HEK293 (cell line): ENCODE data around the gene HMCN1.

Experiments used
- CTCF ChIA-PET: fragments of 350-600 bp; formaldehyde crosslinking; extraction: SDS; loops from one replicate; lab custom pipeline; 2021; ENCODE audit warnings: antibody characterized with exemption; lab: Yijun Ruan, JAX
- POLR2A ChIA-PET: fragments of 300-600 bp; formaldehyde crosslinking; extraction: SDS; loops from one replicate; lab custom pipeline; 2020; ENCODE audit warnings: antibody characterized with exemption, inconsistent platforms; lab: Yijun Ruan, JAX
- H3K27ac ChIP-seq: fragments of 200-500 bp; sonication (Bioruptor generic); 2 replicates; pipeline ENCODE4 v1.5.1; 2014; ENCODE audit warnings: low read depth, low read length, control low read depth, inconsistent platforms; ENCODE audit errors: extremely low read depth
- H3K36me3 ChIP-seq, 2 experiments: fragments of 200-500 bp in 1 of 2; sonication (Bioruptor generic) in 1 of 2; 1 replicate in 1 of 2; 2 replicates in 1 of 2; pipeline ENCODE4 v1.5.1; 2014 to 2017; ENCODE audit warnings: inconsistent platforms in 2 of 2, low read length in 2 of 2; ENCODE audit not compliant: control insufficient read depth in 2 of 2, insufficient read depth in 1 of 2
- H3K4me1 ChIP-seq: fragments of 200-500 bp; sonication (Bioruptor generic); 2 replicates; pipeline ENCODE4 v1.5.1; 2014; ENCODE audit warnings: mild to moderate bottlenecking, low read length, inconsistent platforms; ENCODE audit not compliant: control insufficient read depth, insufficient read depth
- H3K4me3 ChIP-seq: 2 replicates; pipeline ENCODE4 v1.5.1; 2011; ENCODE audit warnings: low read depth, mild to moderate bottlenecking, control low read depth, low read length, moderate library complexity
- H3K9me3 ChIP-seq: fragments of 200-500 bp; sonication (Bioruptor generic); 2 replicates; pipeline ENCODE4 v1.5.1; 2014; ENCODE audit warnings: low read depth, low read length, inconsistent platforms; ENCODE audit not compliant: control insufficient read depth, insufficient read depth
- RBAK ChIP-seq: fragments of 450-650 bp; formaldehyde crosslinking; IDR thresholded peaks from 2 replicates; pipeline ENCODE4 v1.5.1; 2016; ENCODE audit warnings: missing biosample characterization, missing genetic modification characterization
- ZNF146 ChIP-seq: fragments of 450-650 bp; formaldehyde crosslinking; IDR thresholded peaks from 2 replicates; pipeline ENCODE4 v1.5.1; 2016; ENCODE audit warnings: missing biosample characterization, missing genetic modification characterization
- ZNF292 ChIP-seq: fragments of 450-650 bp; formaldehyde crosslinking; IDR thresholded peaks from 2 replicates; pipeline ENCODE4 v1.5.1; 2016; ENCODE audit warnings: low read depth, missing biosample characterization, missing genetic modification characterization, borderline replicate concordance
- ZNF324 ChIP-seq: fragments of 450-650 bp; formaldehyde crosslinking; IDR thresholded peaks from 2 replicates; pipeline ENCODE4 v1.5.1; 2016; ENCODE audit warnings: missing biosample characterization, missing genetic modification characterization
- ZNF394 ChIP-seq: fragments of 450-650 bp; formaldehyde crosslinking; IDR thresholded peaks from 2 replicates; pipeline ENCODE4 v1.5.1; 2016; ENCODE audit warnings: missing biosample characterization, missing genetic modification characterization, mild to moderate bottlenecking, moderate library complexity, borderline replicate concordance
- ZNF561 ChIP-seq: fragments of 450-650 bp; IDR thresholded peaks from 2 replicates; pipeline ENCODE4 v1.5.1; 2018; ENCODE audit warnings: missing biosample characterization, missing genetic modification characterization, borderline replicate concordance
- ZNF621 ChIP-seq: fragments of 450-650 bp; formaldehyde crosslinking; IDR thresholded peaks from 2 replicates; pipeline ENCODE4 v1.5.1; 2017; ENCODE audit warnings: missing biosample characterization, missing genetic modification characterization
- ZNF629 ChIP-seq: fragments of 450-650 bp; formaldehyde crosslinking; IDR thresholded peaks from 2 replicates; pipeline ENCODE4 v1.5.1; 2017; ENCODE audit warnings: missing biosample characterization, missing genetic modification characterization
- ZNF658 ChIP-seq: fragments of 450-650 bp; formaldehyde crosslinking; IDR thresholded peaks from 2 replicates; pipeline ENCODE4; 2016; ENCODE audit warnings: missing biosample characterization, missing genetic modification characterization
- ZNF660 ChIP-seq: fragments of 450-650 bp; IDR thresholded peaks from 2 replicates; pipeline ENCODE4 v1.5.1; 2018; ENCODE audit warnings: missing biosample characterization, mild to moderate bottlenecking, missing genetic modification characterization
- ZNF664 ChIP-seq: fragments of 450-650 bp; formaldehyde crosslinking; IDR thresholded peaks from 2 replicates; pipeline ENCODE4 v1.5.1; 2016; ENCODE audit warnings: missing biosample characterization, missing genetic modification characterization
- ZNF792 ChIP-seq: fragments of 450-650 bp; formaldehyde crosslinking; IDR thresholded peaks from 2 replicates; pipeline ENCODE4 v1.5.1; 2016; ENCODE audit warnings: missing biosample characterization, missing genetic modification characterization
- ZNF830 ChIP-seq: fragments of 450-650 bp; IDR thresholded peaks from 2 replicates; pipeline ENCODE4 v1.5.0; 2018; ENCODE audit warnings: missing biosample characterization, missing genetic modification characterization, low read depth, mild to moderate bottlenecking, moderate library complexity
- TF ChIP-seq, protein P1 (sequence below): fragments of 450-650 bp; formaldehyde crosslinking; conservative IDR thresholded peaks from 2 replicates; pipeline ENCODE4 v1.5.1; 2016; ENCODE audit warnings: low read depth, missing biosample characterization, missing genetic modification characterization
- TF ChIP-seq, protein P2 (sequence below): fragments of 450-650 bp; formaldehyde crosslinking; IDR thresholded peaks from 2 replicates; pipeline ENCODE4 v1.5.1; 2016; ENCODE audit warnings: missing biosample characterization, missing genetic modification characterization
- TF ChIP-seq, protein P3 (sequence below): fragments of 450-650 bp; IDR thresholded peaks from 2 replicates; pipeline ENCODE4 v1.5.1; 2018; ENCODE audit warnings: missing biosample characterization, missing genetic modification characterization
- TF ChIP-seq, protein P4 (sequence below): fragments of 450-650 bp; formaldehyde crosslinking; IDR thresholded peaks from 2 replicates; pipeline ENCODE4 v1.5.1; 2016; ENCODE audit warnings: missing biosample characterization, missing genetic modification characterization
- TF ChIP-seq, protein P5 (sequence below): fragments of 450-650 bp; formaldehyde crosslinking; IDR thresholded peaks from 2 replicates; pipeline ENCODE4 v1.5.1; 2016; ENCODE audit warnings: missing biosample characterization, missing genetic modification characterization

Gene HMCN1

DNA sequence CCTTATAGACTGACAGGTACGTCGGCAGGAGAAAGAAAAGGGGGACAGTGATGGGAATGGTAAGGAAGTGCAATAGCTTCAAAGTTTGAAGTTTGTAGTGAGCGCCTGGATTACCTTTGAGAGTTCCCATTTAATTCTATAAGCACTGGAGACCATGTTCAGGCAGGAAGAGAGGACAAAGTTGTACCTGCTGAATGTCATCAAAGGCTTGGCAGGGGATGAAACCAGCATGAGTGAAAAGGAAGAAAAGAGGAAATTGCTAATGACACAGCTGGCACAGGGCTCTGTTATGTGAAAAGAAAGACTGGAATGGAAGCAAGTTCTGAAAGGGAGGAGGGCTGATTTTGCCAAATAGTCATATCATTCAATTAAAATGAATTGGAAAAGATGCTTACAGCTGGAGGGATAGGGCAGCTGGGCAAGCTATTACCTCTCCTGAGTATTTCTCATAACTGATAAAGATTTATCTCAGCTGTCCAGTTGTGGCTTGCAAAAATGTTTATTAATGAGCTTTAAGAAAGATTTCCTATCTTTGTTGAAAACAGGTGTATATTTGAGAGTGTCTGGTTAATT, 109.2 kb downstream of the HMCN1 start:
- ChIA-PET POLR2A (no interaction called here), CTCF (interaction anchor here (0.8 to 1.2 kb wide), 2 partner anchors 123 to 369 kb away, joined by 3 read pairs; no protein-coding TSS in a partner anchor)
- Histone ChIP-seq H3K36me3 (no peaks in the 10 kb centered on the region), H3K4me1 (no peaks in the 10 kb centered on the region), H3K27ac (no peak overlapping the region), H3K9me3 (no peaks in the 10 kb centered on the region), H3K4me3 (no peak overlapping the region)
- TF ChIP-seq ZNF561 (tag by site-specific recombination) (no peak), ZNF324 (no peak), ZNF292 (tag by site-specific recombination) (no peak), ZNF658 (no peak), ZNF660 (tag by site-specific recombination) (no peak), ZNF830 (tag by site-specific recombination) (no peak), ZNF146 (tag by site-specific recombination) (no peak), ZNF394 (no peak), ZNF664 (tag by site-specific recombination) (no peak), RBAK (tag by site-specific recombination) (no peak), ZNF621 (tag by site-specific recombination) (no peak), ZNF792 (tag by site-specific recombination) (no peak), ZNF629 (tag by site-specific recombination) (no peak)
- TF ChIP-seq, protein P1, sequence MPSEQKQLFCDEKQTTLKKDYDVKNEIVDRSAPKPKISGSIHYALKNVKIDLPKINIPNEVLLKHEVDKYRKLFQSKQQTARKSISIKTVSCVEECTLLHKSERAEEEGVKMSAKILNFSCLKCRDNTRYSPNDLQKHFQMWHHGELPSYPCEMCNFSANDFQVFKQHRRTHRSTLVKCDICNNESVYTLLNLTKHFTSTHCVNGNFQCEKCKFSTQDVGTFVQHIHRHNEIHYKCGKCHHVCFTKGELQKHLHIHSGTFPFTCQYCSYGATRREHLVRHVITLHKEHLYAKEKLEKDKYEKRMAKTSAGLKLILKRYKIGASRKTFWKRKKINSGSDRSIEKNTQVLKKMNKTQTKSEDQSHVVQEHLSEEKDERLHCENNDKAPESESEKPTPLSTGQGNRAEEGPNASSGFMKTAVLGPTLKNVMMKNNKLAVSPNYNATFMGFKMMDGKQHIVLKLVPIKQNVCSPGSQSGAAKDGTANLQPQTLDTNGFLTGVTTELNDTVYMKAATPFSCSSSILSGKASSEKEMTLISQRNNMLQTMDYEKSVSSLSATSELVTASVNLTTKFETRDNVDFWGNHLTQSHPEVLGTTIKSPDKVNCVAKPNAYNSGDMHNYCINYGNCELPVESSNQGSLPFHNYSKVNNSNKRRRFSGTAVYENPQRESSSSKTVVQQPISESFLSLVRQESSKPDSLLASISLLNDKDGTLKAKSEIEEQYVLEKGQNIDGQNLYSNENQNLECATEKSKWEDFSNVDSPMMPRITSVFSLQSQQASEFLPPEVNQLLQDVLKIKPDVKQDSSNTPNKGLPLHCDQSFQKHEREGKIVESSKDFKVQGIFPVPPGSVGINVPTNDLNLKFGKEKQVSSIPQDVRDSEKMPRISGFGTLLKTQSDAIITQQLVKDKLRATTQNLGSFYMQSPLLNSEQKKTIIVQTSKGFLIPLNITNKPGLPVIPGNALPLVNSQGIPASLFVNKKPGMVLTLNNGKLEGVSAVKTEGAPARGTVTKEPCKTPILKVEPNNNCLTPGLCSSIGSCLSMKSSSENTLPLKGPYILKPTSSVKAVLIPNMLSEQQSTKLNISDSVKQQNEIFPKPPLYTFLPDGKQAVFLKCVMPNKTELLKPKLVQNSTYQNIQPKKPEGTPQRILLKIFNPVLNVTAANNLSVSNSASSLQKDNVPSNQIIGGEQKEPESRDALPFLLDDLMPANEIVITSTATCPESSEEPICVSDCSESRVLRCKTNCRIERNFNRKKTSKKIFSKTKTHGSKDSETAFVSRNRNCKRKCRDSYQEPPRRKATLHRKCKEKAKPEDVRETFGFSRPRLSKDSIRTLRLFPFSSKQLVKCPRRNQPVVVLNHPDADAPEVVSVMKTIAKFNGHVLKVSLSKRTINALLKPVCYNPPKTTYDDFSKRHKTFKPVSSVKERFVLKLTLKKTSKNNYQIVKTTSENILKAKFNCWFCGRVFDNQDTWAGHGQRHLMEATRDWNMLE (tag by site-specific recombination): no peak
- TF ChIP-seq, protein P2, sequence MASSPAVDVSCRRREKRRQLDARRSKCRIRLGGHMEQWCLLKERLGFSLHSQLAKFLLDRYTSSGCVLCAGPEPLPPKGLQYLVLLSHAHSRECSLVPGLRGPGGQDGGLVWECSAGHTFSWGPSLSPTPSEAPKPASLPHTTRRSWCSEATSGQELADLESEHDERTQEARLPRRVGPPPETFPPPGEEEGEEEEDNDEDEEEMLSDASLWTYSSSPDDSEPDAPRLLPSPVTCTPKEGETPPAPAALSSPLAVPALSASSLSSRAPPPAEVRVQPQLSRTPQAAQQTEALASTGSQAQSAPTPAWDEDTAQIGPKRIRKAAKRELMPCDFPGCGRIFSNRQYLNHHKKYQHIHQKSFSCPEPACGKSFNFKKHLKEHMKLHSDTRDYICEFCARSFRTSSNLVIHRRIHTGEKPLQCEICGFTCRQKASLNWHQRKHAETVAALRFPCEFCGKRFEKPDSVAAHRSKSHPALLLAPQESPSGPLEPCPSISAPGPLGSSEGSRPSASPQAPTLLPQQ (tag by site-specific recombination): no peak
- TF ChIP-seq, protein P3, sequence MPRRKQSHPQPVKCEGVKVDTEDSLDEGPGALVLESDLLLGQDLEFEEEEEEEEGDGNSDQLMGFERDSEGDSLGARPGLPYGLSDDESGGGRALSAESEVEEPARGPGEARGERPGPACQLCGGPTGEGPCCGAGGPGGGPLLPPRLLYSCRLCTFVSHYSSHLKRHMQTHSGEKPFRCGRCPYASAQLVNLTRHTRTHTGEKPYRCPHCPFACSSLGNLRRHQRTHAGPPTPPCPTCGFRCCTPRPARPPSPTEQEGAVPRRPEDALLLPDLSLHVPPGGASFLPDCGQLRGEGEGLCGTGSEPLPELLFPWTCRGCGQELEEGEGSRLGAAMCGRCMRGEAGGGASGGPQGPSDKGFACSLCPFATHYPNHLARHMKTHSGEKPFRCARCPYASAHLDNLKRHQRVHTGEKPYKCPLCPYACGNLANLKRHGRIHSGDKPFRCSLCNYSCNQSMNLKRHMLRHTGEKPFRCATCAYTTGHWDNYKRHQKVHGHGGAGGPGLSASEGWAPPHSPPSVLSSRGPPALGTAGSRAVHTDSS: no peak
- TF ChIP-seq, protein P4, sequence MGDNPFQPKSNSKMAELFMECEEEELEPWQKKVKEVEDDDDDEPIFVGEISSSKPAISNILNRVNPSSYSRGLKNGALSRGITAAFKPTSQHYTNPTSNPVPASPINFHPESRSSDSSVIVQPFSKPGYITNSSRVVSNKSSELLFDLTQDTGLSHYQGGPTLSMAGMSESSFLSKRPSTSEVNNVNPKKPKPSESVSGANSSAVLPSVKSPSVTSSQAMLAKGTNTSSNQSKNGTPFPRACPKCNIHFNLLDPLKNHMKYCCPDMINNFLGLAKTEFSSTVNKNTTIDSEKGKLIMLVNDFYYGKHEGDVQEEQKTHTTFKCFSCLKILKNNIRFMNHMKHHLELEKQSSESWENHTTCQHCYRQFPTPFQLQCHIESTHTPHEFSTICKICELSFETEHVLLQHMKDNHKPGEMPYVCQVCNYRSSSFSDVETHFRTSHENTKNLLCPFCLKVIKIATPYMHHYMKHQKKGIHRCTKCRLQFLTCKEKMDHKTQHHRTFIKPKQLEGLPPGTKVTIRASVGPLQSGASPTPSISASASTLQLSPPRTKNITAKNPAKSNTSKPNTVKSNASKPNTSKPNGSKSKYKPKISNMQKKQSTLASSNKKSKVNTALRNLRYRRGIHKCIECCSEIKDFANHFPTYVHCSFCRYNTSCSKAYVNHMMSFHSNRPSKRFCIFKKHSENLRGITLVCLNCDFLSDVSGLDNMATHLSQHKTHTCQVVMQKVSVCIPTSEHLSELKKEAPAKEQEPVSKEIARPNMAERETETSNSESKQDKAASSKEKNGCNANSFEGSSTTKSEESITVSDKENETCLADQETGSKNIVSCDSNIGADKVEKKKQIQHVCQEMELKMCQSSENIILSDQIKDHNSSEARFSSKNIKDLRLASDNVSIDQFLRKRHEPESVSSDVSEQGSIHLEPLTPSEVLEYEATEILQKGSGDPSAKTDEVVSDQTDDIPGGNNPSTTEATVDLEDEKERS (tag by site-specific recombination): no peak
- TF ChIP-seq, protein P5, sequence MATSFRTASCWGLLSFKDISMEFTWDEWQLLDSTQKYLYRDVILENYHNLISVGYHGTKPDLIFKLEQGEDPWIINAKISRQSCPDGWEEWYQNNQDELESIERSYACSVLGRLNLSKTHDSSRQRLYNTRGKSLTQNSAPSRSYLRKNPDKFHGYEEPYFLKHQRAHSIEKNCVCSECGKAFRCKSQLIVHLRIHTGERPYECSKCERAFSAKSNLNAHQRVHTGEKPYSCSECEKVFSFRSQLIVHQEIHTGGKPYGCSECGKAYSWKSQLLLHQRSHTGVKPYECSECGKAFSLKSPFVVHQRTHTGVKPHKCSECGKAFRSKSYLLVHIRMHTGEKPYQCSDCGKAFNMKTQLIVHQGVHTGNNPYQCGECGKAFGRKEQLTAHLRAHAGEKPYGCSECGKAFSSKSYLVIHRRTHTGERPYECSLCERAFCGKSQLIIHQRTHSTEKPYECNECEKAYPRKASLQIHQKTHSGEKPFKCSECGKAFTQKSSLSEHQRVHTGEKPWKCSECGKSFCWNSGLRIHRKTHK (tag by site-specific recombination): no peak
